ENCODE results near the gene NDUFAF8.

Gene NDUFAF8

DNA sequence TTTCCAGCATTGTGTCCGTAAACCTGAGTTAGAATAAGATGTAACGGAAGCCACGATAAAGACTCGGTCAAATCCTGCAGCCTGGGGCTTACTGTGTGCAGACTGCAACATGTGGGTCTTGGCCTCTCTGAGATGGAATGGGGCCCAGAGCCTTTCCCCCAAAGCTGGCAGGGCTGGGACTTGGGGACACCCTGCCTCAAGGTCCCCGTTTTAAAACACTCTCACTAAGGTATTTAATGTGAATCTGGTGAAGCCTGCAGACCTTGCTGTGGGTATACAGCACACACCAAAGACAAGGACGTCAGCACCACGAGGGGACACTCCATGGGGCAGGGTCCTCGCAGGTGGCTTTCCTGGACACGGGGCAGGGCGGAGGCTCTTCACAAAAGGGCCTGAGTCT is 2.1 kb downstream of the NDUFAF8 start:
- no peak for DNase-seq

DNA sequence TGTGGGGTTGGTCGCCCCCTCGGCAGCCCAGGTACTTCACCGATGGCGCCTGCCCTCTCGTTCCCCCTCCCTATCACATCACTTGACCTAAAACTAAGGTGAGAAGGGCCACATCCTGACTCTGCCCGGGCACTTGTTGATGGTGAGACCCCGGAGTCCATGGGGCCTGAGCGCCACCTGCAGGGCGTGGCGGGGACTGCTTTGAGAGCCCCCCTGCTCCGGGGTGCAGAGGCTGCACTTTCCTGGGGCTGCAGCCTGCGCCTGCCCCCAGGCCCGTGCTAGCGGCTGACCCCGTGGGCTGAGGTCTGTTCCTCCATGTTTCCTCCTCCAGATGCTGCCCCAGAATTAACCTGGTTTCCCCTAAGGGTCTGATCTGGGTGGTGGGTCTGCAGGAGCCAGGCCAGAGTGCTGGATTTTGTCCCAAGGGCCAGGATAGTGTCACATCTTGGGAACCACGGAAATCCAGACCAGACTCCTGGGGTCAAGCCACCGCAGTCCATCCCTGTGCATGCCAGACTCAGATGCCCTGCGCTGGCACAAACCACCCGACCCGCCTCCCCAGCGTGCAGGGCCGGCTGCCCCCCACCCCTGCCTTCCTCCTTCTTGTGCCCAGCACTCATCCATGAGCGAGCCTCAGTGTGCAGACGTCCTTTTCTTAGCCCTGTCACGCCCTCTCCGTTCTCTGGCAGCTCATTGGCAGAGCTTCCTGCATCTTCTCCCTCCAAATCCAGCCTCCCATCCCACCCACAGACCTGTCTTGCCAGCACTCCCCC is 2.7 kb downstream of the NDUFAF8 start:
- peak; percentile 57 for DNase-seq

DNA sequence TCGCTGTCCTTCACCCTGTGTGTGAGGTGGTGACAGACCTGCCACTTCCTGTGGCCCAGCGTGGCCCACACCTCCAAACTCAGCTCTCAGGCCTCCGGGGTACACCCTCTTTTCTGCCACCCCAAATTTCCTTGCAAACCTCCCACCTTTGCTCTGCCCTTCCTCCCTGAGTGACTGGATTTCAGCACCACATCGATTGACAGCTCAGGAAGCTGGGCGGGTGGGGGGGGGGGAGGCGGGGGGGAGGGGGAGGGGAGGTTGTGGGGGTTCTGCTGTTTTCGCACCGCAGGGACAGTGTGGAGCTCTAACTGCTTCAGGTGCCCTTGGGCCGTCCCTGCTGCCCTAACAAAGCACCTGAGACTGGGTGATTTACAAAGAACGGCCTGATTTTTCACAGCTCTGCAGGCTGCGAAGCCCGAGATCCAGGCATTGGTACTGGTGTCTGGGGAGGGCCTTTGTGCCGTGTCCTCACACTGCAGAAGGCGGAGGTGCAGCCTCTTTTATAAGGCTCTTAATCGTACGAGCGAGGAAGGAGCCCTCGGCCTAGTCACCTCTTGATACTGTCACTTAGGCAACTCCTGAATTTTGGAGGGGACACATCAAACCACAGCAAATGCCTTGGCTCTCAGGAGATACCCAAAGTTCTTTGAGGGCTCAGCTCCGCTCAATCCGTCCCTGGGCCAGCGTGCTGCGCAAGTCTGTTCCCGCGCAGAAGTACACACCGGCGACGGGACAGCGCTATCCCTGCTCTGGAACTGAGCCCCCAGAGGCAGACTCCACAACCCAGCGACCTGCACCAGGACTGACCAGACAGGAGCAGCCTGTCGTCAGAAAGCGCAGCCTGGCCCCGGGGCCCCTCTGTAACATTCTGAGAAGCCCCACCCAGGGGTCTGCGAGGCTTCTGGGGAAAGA is 3.6 kb downstream of the NDUFAF8 start:
- no peak for DNase-seq

DNA sequence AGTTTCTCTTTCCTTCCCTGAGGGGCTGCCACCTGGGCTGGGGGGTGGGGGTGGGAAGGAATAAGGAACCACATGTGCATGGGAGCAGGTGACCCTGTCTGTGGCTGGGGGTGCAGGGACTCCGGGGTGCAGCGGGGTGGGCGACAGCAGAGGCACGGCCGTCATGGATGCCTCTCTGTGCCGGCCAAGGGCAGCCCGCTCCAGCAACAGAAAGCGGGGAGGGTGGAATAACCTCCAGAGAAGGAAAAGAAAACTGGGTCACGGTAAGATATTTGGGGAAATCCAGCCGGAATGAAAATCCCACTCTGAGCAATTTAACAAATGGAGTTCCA is 4.2 kb downstream of the NDUFAF8 start:
- DNase-seq: no peak

DNA sequence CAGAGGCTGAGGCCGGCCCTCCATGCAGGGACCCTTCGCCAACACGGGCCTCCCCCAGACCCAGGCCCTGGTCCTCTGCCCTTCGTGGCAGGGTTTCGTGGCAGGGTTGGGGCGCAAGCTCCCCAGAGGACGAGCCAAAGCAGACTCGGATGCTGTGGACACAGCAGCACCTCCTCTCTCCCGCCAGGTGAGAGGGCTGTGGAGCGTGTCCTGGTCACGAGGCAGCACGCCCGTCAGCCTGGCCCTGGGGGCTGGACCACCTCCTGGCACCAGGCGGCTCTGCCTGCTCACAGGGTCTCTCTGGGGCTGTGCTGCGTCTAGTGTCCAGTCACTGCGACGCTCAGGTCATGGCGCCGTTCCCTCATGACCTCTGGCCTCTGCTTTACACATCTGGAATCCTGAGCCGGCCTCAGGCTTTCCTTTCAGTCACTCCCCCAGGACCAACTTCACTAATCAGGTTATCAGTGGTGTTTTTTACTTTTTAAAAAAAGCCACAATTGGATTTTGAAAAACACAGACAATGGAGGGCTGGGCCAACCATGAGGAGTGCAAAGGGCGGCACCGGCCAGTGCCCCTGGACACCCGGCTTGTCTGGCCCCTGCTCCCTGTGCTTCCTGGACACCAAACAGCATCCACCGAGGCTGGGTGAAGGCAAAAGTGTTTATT is 5.4 kb downstream of the NDUFAF8 start:
- no peak for DNase-seq

DNA sequence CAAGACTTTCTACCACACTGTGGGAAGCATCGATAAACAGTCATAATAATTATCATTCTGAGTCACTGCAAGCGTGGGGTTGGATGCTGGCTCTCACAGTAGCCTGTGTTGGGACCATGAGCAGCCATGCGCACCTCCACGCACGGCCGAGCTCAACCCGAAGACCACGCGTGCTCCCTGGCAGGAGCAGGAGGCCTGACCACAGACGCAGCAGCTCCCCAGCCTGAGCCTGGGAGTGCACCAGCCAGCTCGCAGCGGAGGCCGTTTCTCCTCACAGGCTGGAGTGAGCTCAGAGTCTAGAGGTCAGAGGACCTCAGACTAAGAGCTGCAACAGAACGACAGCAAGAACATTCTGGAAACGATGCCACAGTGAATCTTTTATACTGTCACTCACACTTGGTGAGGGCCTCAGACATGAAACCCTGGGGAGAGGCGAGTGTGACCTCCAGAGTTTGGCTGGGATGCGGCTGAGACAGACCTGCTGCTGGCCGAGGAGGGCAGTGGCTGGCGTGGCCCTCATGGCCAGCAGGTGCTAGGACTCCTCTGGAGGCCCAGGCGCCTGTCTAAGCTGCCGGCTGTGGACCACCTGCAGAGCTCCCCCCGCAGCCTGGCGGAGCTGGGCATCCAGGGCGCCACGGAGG is 6.0 kb downstream of the NDUFAF8 start:
- DNase-seq: no peak

DNA sequence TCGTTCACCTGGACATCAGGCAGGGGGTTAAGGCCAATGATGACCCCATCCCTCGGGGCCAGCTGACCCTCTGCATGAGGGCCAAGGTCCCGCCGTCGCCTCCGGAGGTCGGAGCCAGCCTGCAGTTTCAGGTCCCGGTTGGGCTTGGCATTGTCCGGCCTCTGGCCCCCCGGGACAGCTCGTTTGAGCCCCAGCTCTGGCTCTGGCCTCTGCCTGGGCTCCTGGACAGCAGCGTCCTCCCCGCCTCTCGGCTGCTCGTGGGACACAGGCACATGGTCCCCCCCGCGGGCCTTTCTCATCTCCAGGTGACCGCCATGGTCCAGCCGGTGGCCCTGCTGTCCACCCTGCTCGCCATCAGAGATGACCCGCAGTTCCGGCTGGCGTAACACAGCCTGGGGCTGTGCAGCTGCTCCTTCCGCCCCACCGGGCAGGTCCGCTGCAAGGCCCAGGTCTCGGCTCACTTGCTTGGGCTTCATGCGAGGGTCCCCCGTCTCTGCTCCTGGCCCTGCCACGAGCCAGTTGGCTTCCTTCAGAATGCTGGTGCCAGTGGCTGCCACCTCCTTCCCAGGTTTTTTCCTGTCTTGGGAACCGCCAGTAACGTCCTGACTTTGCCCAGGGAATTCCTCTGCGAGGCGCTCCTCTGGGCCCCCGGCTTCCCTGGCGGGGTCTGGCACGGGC is 6.7 kb downstream of the NDUFAF8 start:
- DNase-seq: no peak

DNA sequence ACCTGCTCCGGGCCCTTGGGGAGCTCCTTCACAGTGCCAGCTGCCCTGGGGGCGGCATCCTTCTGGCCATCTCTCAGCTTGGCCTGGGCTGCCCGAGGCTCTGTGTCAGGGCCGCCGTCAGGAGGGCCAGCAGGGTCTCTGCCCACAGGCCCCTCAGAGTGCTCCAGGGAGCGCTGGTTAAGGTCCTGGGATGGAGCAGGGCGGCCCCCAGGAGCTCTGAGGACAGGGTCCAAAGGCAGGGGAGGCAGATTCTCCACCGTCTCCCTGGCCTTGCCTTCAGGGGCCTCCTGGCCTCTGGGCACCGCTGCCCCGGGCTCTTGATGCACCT is 7.2 kb downstream of the NDUFAF8 start:
- no peak for DNase-seq

DNA sequence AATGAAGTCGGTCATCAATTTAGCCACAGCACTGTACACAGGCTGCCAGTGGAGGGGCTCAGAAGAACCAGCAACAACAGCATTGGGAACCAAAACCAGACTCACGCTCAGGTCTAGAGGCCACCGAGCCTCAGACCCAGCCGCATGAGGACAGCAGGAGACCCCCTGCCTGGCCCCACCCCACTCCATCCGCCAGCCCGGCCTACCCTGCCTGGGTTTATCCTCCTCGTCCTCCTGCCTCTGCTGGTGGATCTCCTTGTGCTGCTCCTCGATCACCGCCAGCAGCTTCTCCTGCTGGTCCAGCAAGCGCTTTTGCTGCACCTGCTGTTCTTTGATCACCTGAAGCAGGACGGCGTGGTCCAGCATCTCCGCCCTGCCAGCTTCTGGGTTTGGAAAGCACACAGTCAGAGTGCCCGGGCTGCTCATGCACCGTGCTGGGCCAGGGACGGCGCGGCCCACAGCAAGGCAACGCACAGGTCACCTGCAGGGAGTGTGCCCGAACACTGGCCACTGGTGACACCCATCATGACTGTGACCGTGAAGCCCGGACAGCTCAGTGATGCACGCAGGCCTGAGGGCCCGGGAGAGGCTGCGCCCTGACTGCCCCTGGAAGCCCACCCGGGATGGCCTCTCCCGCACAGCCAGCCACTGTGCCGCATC is 7.7 kb downstream of the NDUFAF8 start:
- DNase-seq: no peak

DNA sequence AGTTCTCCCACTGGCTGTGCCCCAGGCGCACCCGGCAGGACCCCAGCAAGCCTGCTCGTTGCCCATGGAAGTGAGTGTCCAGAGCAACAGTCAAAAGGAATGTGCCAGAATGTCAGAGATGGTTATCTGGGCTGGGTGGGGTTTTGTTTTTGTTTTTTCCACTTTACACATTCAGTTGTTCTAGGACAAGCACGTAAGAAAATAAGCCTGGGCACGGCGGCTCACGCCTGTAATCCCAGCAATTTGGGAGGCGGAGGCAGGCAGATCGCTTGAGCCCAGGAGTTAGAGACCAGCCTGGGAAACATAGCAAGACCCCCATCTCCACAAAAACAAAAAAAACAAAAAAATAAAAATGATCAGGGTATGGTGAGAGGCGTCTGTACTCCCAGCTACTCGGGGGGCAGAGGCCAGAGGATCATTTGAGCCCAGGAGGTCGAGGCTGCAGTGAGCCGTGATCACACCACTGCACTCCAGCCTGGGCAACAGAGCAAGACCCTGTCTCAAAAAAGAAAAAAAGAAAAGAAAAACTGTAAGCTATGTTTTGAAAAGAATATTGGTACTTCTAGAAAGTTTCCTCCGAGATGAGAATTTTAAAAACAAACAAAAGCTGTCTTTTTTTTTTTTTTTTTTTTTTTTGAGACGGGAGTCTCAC is 8.3 kb downstream of the NDUFAF8 start:
- DNase-seq: no peak

DNA sequence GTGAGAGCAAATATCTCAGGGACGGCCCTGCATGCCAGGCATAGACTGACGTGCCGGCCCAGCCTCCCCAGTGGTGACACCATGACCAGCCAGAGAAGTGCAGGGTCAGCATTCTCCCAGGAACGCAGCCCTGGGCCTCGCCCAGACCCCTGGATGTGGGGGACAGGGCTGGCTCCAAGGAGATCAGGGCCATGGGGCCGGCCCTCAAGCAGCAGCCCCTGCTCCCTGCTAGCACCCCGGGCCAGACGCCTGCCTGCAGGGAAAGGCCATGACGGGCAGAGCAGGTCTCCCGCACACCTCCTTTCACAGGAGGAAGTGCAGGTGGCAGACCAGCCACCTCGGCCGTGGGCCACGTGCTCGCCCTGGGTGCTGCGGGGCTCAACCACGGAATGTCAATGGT is 9.5 kb downstream of the NDUFAF8 start:
- DNase-seq: no peak

DNA sequence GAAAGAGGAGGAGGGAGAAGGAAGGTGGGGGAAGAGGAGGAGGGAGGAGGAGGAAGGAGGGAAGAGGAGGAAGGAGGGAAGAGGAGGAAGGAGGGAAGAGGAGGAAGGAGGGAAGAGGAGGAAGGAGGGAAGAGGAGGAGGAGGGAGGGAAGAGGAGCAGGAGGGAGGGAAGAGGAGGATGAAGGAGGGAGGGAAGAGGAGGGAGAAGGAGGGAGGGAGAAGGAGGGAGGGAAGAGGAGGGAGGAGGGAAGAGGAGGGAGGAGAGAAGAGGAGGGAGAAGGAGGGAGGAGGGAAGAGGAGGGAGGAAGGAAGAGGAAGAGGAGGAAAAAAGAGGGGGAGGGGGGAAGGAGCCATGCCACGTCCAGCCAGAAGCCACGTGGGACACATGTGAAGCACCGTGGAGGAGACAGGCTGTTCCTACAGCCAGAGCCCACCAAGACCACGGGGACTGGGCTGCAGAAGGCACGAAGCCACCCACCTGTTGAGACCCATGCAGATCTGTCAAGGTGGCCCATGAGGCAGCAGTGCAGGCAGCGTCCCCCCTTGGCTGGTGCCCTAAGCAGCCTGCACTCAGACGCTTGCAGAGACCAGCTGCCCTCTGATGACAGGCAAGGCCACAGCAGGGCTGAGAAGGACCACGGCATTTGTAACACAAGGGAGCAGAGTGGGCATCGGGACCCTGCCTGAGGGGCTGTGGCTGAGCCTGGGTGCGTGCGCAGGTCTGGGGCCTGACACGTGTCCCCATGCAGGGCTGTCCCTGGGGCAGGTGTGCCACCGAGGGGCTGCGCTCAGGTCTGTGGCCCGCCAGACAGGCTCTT is 10.3 kb downstream of the NDUFAF8 start:
- no peak for DNase-seq

DNA sequence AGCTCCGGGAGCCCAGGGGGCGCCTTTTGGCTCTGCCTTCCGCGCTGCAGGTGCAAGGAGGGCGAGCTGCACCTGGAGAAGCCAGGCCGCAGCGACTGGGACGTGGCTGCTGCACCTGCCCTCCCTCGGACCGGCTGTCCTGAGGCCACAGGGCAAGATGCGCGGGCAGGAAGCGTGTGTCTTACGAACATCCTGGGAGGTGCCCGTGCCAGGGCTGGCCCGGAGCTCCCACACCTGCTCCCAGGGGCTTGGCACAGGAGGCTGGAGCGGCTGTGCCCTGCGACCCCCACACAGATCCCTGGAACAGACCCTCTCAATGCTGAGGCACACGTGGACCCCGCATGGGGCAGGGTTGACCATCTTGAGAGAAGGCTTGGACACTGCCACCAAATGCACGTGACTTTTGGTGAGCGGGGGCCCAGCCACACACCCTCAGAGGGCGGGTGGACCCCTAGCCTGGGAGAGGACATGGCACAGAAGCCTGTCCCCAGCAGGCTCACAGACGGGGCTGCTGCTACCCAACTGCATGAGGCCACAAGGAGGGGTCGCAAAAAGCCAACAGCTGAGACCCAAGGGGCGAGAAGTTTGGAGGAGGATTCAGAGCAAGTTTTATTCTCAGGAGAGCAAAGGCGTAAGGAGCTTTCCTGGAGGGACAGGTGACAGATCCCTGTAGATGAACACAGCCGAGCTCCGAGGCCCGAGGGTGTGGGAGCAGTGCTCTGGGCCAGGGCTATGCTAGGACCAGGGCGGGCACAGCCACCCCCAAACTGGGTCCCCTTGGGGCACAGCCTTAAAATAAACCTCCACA is 11.4 kb downstream of the NDUFAF8 start:
- DNase-seq: no peak

DNA sequence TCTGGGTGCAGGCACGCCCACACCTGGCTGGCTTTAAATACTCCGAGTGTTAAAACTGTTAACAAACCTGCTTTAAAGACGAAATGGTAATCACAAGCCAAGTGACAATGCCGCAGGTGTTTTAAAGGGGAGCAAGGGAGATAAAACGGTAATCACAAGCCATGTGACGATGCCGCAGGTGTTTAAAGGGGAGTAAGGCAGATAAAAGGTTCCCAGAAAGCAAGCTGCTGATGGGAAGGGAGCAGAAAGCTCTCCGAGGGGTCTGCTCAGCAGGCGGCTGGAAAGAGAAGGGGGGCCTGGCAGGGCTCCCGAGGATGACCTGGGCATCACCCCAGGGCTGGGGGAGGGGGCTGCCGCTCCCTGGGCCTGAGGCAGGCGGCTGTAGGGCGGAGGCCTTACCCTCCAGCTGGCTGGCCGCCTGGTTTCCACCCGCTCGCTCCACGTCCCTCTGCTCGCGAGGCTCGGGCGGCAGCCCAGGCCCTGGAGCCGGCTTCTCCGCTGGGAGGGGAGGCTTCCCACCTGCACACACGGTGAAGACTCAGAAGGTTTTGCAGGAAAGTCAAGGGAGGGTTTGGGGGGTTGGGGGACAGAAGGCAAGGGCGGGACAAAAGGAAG is 12.1 kb downstream of the NDUFAF8 start:
- DNase-seq: no peak

DNA sequence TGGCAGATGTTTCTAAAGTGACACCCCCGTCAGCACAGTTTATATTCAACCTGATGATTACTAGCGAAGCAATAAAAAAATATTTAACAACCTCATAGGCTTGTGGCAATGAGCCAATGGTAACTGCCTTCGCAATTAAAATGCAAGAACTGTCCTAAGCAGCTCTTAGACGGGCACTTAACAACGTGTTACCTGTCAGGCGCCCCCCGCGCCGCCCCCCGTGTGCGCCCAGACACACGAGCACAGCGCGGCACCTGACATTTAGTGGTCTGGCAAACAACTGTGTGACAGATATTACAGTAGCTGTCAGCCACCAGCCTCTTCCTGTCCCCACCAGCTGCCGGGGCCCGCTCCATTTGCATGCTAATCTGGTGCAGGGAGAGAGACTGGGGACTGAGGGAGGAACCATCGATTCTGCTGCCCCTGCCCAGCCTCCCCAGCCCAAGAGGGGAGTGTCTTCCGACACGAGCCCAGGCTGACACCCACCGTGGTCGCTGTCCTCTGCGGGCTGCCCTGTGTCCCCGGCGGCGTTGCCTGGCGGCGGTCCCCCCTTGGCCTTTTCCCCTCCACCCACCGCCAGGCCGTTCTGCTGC is 12.7 kb downstream of the NDUFAF8 start:
- no peak for DNase-seq

DNA sequence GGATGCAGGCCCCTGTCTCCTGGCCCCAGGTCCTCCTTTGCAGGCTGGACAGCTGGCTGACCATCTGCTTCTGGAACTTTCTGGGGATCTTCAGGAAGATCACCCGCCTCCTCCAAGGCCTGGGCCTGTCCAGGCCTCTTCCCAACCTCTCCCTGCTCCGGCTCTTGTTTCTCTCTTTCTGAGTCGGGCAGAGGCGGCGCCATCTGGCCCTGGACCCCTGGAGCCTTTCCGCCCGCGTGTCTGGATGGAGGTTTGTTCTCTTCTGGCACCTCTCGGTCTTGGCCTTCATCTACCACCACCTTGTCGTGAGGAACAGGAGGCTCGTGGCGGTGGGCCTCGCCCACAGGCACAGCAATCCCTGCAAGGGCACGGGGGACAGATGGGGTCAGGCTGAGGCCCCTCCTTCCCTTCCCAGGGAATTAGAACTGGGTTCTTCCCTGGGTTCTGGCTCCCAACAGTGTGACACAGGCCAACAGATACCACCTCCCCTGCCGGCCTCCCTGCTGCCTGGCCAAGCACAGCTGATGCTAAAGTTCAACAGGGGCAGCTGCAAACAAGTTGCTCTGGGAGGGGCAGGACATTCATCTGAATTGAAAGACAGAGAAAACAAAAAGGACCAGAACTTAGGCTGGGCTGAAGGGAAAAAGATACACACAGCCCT is 13.3 kb downstream of the NDUFAF8 start:
- DNase-seq: no peak

DNA sequence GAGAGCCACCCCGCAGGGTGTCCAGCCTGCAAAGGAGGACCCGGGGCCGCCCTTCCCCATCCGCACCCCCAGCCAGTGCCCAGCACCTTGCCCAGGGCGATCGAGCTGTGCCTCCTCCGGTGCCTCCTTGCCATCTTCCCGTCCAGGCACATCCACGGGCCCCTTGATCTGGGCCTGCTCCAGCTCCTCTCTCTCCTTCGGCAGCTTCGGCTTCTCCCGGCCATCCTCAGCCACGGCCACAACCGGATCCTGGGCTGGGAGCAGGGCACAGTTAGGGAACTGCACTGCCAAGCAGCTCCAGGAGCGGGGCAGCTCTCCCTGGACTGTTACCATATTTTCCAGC is 13.8 kb downstream of the NDUFAF8 start:
- DNase-seq: no peak

DNA sequence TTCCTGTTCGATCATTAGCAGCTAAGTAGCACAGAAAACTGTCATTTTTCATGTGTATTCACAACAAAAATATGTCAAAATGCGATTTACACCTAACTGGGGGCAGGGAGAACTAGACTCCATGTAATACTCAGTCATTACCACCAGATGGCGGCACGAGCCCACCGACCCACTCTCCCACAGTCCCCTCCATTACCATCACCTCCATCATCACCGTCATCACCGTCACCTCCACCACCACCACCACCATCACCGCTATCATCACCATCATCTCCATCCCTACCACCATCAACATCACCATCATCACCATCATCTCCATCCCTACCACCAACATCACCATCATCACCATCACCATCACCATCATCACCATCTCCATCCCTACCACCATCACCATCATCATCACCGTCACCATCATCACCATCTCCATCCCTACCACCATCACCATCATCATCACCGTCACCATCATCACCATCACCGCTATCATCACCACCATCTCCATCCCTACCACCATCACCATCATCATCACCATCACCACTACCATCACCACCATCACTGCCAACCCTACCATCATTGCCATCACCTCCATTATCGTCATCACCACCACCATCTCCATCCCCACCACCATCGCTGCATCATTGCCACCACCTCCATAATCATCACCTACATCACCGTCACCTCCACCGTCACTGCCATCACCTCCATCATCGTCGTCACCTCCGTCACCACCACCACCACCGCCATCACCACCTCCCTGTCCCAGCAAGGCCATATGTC is 14.4 kb downstream of the NDUFAF8 start:
- peak; percentile 32 for DNase-seq
